PC-9 (cell line): Measurements from ENCODE around the gene CNOT1. TPM values are rescaled to one million over a fixed set of nuclear protein-coding genes. Genes with fewer than 3 reads are reported as not detected.

Experiments used
- BruUV-seq: library from RNA; stranded (reverse); fragments of 400-500 nt; replicated peaks from 2 replicates; lab custom pipeline; 2021; lab: Mats Ljungman, UMichigan
- CTCF ChIA-PET: fragments of 300-600 bp; sonication (Branson Sonifier 250); formaldehyde crosslinking; loops from one replicate; lab custom pipeline; 2022; ENCODE audit warnings: antibody characterized with exemption; lab: Charles Lee
- POLR2A ChIA-PET: fragments of 300-600 bp; sonication (Branson Sonifier 250); formaldehyde crosslinking; loops from one replicate; lab custom pipeline; 2022; ENCODE audit warnings: antibody characterized with exemption; ENCODE audit not compliant: unreplicated experiment; lab: Charles Lee
- DNase-seq, 2 experiments: peaks; one replicate each; pipeline versions ENCODE4 v3.0.0 to v3.0.0-alpha.2; 2015 to 2022; ENCODE audit warnings: mixed read lengths in 1 of 2
- H2AFZ ChIP-seq: fragments of 200-600 bp; sonication (generic); 2 replicates; pipeline ENCODE4 v1.8.1; 2017; ENCODE audit warnings: antibody characterized with exemption
- H3F3A ChIP-seq: fragments of 200-600 bp; sonication (generic); 2 replicates; pipeline ENCODE4 v1.8.1; 2017; ENCODE audit warnings: antibody characterized with exemption, mild to moderate bottlenecking, low read depth; ENCODE audit not compliant: insufficient read depth
- H3K27ac ChIP-seq: fragments of 200-600 bp; sonication (generic); 2 replicates; pipeline ENCODE4 v1.6.1; 2016; ENCODE audit warnings: mixed run types
- H3K27me3 ChIP-seq: fragments of 200-600 bp; sonication (generic); 2 replicates; pipeline ENCODE4 v1.6.1; 2016; ENCODE audit warnings: low read depth, mixed run types; ENCODE audit not compliant: insufficient read depth
- H3K36me3 ChIP-seq: fragments of 200-600 bp; sonication (generic); 2 replicates; pipeline ENCODE4 v1.6.1; 2016; ENCODE audit warnings: low read depth, mixed run types
- H3K4me1 ChIP-seq: fragments of 200-600 bp; sonication (generic); replicated peaks from 2 replicates; pipeline ENCODE4 v1.6.1; 2016; ENCODE audit warnings: mixed run types; ENCODE audit not compliant: insufficient read depth
- H3K4me2 ChIP-seq: fragments of 200-600 bp; sonication (generic); 2 replicates; pipeline ENCODE4 v1.6.1; 2017; ENCODE audit warnings: mixed run types
- H3K4me3 ChIP-seq: fragments of 200-600 bp; sonication (generic); 2 replicates; pipeline ENCODE4 v1.6.1; 2016; ENCODE audit warnings: mixed run types
- H3K79me2 ChIP-seq: fragments of 200-600 bp; sonication (generic); 2 replicates; pipeline ENCODE4 v1.6.1; 2017; ENCODE audit warnings: low read depth, mixed run types
- H3K9me2 ChIP-seq: fragments of 200-600 bp; sonication (generic); 2 replicates; pipeline ENCODE4 v1.8.1; 2017; ENCODE audit warnings: mild to moderate bottlenecking; ENCODE audit not compliant: insufficient read depth
- H3K9me3 ChIP-seq: fragments of 200-600 bp; sonication (generic); 2 replicates; pipeline ENCODE4 v1.8.1; 2016; ENCODE audit warnings: low read depth; ENCODE audit not compliant: insufficient read depth
- H4K20me1 ChIP-seq: fragments of 200-600 bp; sonication (generic); 2 replicates; pipeline ENCODE4 v1.8.1; 2017; ENCODE audit not compliant: insufficient read depth
- CTCF ChIP-seq: fragments of 200-600 bp; sonication (generic); conservative IDR thresholded peaks from 2 replicates; pipeline ENCODE4 v1.6.1; 2017; ENCODE audit warnings: mixed run types, antibody characterized with exemption, mild to moderate bottlenecking, moderate library complexity
- EZH2 ChIP-seq: fragments of 200-600 bp; sonication (generic); IDR thresholded peaks from 2 replicates; pipeline ENCODE4 v1.8.0; 2017; ENCODE audit warnings: antibody characterized with exemption, low read depth
- intact Hi-C: fragments of 100-400 bp; cut with micrococcal nuclease; formaldehyde crosslinking; loops from one replicate; pipeline ENCODE4 v1.10.0; 2022; ENCODE audit not compliant: unreplicated experiment
- total RNA-seq: library from RNA; stranded (reverse); gene quantifications from 2 replicates; pipeline ENCODE4 v1.2.3, GENCODE V29; 2021

Gene CNOT1
- total RNA-seq, 1 experiment from 2014 or later: 233 TPM

DNA sequence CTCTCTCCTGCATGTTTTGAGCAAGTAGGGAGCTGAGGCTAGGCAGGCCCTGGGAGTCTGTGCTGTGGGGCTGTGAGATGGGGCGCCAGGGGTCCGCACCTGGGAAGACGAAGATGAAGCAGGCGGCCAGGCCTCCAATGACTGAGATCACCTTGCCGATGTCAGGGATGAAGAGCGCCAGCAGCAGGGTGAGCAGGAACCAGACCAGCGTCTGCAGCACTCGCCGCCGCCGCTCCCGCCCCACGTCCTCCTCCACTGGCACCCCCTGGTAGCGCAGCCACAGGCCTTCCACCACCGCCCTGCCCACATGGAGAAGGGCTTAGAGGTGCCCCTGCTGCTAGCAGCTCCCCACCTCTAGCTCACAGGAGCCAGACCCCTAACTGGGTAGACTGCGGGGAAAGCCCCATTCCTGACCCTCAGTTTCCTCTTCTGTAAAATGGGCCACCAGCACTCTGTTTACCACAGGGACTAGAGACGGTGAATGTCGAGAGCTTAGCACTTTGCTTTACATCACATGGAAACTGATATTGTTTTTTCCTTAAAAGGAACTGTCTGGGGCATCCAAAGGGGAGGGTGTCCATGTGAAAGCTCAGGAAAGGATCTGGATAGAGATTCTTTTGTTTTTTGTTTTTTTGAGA lies 41.4 kb upstream of the CNOT1 start:
- no peak overlapping the region for H3K4me3 ChIP-seq
- no peaks in the 10 kb centered on the region for H3K79me2 ChIP-seq
- H3K9me3 ChIP-seq: no peaks in the 10 kb centered on the region
- H3K9me2 ChIP-seq: no peaks in the 10 kb centered on the region
- intact Hi-C loops: no loop called here
- no peaks in the 10 kb centered on the region for H3K27me3 ChIP-seq
- 0 out of 2 replicates have a peak, but pooled peaks cover 4% of the 10 kb centered on the region for H3K36me3 ChIP-seq
- H3F3A ChIP-seq: no peaks in the 10 kb centered on the region
- POLR2A ChIA-PET: no interaction called here
- no TSS peak for BruUV-seq
- H3K27ac ChIP-seq: no peak overlapping the region
- no peak overlapping the region for H2AFZ ChIP-seq
- CTCF ChIA-PET: no interaction called here
- 0 out of 2 replicates have a peak, but pooled peaks cover 3% of the 10 kb centered on the region for H4K20me1 ChIP-seq
- H3K4me2 ChIP-seq: no peak overlapping the region
- no peak for DNase-seq
- H3K4me1 ChIP-seq: no peaks in the 10 kb centered on the region
- no peak for TF ChIP-seq EZH2

- Histone ChIP-seq H4K20me1 (0 out of 2 replicates have a peak, but pooled peaks cover 3% of the 10 kb centered on the region), H3F3A (no peaks in the 10 kb centered on the region), H3K27ac (no peak overlapping the region), H3K36me3 (0 out of 2 replicates have a peak, but pooled peaks cover 4% of the 10 kb centered on the region), H2AFZ (no peak overlapping the region), H3K4me1 (no peaks in the 10 kb centered on the region), H3K4me3 (no peak overlapping the region), H3K79me2 (no peaks in the 10 kb centered on the region), H3K27me3 (no peaks in the 10 kb centered on the region), H3K9me2 (no peaks in the 10 kb centered on the region), H3K4me2 (no peak overlapping the region), H3K9me3 (no peaks in the 10 kb centered on the region)
- TF ChIP-seq EZH2 (no peak), CTCF (no peak)
- intact Hi-C loops: no loop called here
- CTCF ChIA-PET: no interaction called here
- DNase-seq: no peak
- POLR2A ChIA-PET: no interaction called here
- BruUV-seq: no TSS peak
These were observed 40.6 kb upstream of the CNOT1 start for GRCh38 chr16:58670177-58670576.

DNA sequence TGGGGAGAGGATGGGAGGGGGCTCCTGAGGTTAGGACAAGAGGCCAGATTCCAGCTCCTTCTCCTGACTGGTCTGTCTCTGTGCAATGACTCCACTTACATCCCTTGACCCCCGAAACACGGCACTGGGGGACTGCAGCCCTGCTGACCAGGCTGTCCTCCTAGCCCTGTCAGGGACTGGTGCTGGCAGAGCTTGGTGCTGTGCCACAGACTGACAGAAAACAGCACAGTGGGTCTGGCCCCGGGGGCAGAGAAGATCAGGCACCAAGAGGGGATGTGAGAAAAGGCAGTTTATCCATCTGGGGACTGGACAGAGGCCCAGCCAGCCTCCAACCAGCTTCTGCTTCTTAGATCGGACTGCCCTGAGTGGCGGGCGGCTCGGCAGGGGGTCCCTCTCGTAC lies 35.6 kb upstream of the CNOT1 start:
- Histone ChIP-seq H3K4me3 (no peak overlapping the region), H3K27me3 (no peaks in the 10 kb centered on the region), H3K4me1 (no peaks in the 10 kb centered on the region), H4K20me1 (no peaks in the 10 kb centered on the region), H3K36me3 (no peaks in the 10 kb centered on the region), H3K9me2 (no peaks in the 10 kb centered on the region), H3K79me2 (no peaks in the 10 kb centered on the region), H3K27ac (no peak overlapping the region), H3K9me3 (no peaks in the 10 kb centered on the region), H2AFZ (no peak overlapping the region), H3F3A (peaks cover 4% of the 10 kb centered on the region; the same call in 1 of the 2 replicates), H3K4me2 (no peak overlapping the region)
- BruUV-seq: no TSS peak
- DNase-seq: no peak
- TF ChIP-seq CTCF: no peak
- no peak for TF ChIP-seq EZH2
- CTCF ChIA-PET: interaction anchor here (0.6 kb wide), 1 partner anchor 213 kb away, joined by 3 read pairs; no protein-coding TSS in a partner anchor
- intact Hi-C loops: no loop called here
- POLR2A ChIA-PET: interaction anchor here (1.0 kb wide), 1 partner anchor 14 kb away, joined by 5 read pairs; no protein-coding TSS in a partner anchor
